ACC112 (cell line): Measurements from ENCODE around the gene POLR1H.
A peak's percentile ranks its signal among the peaks of the same experiment; 100 is the strongest.

Source experiments
- H2AFZ ChIP-seq: fragments of 200-600 bp; sonication (generic); one replicate; pipeline ENCODE4 v1.6.0; 2017; ENCODE audit warnings: antibody characterized with exemption, low read length; ENCODE audit not compliant: unreplicated experiment
- H3K27ac ChIP-seq: fragments of 200-600 bp; sonication (generic); 2 replicates; pipeline ENCODE4 v1.5.1; 2014; ENCODE audit warnings: low read depth, mild to moderate bottlenecking, antibody characterized with exemption, low read length, moderate library complexity
- H3K27me3 ChIP-seq: fragments of 200-600 bp; sonication (generic); 2 replicates; pipeline ENCODE4 v1.6.1; 2014; ENCODE audit warnings: mild to moderate bottlenecking, antibody characterized with exemption, low read length, moderate library complexity, mixed read lengths; ENCODE audit not compliant: insufficient read depth
- H3K36me3 ChIP-seq: fragments of 200-600 bp; sonication (generic); 2 replicates; pipeline ENCODE4 v1.6.1; 2016; ENCODE audit warnings: mild to moderate bottlenecking, antibody characterized with exemption, low read length, moderate library complexity, mixed read lengths; ENCODE audit not compliant: insufficient read depth
- H3K4me1 ChIP-seq: fragments of 200-600 bp; sonication (generic); one replicate; pipeline ENCODE4 v1.6.1; 2016; ENCODE audit warnings: low read length, mixed read lengths; ENCODE audit not compliant: insufficient read depth, unreplicated experiment, control insufficient read depth
- H3K4me3 ChIP-seq: fragments of 200-600 bp; sonication (generic); 2 replicates; pipeline ENCODE4 v1.5.1; 2014; ENCODE audit warnings: mild to moderate bottlenecking, low read depth, low read length
- H3K79me2 ChIP-seq: fragments of 200-600 bp; sonication (generic); one replicate; pipeline ENCODE4 v1.6.0; 2016; ENCODE audit warnings: low read length; ENCODE audit not compliant: control insufficient read depth, unreplicated experiment, insufficient read depth

POLR1H gene

GRCh38 chr6:30074331-30075093 is 13.4 kb downstream of the POLR1H start:
- Histone ChIP-seq H3K4me3 (peak overlapping the region; percentile 69), H3K4me1 (peaks cover 11% of the 10 kb centered on the region), H3K27ac (no peak overlapping the region), H3K79me2 (no peaks in the 10 kb centered on the region), H3K36me3 (no peaks in the 10 kb centered on the region), H3K27me3 (peaks cover 83% of the 10 kb centered on the region), H2AFZ (no peak overlapping the region)

GRCh38 chr6:30075094-30075789 is 14.2 kb downstream of the POLR1H start, which contains the start of gene RNF39:
RNF39 (minus strand) TSS chr6:30075769; CDS start chr6:30075585, 184 bp downstream.
- no peak within 1 kb of the TSS for H2AFZ ChIP-seq
- H3K4me1 ChIP-seq: peaks cover 18% of the 10 kb centered on the region
- H3K36me3 ChIP-seq: no peaks in the 10 kb centered on the region
- H3K27me3 ChIP-seq: peaks cover 86% of the 10 kb centered on the region
- peak within 1 kb of the TSS; percentile 69 for H3K4me3 ChIP-seq
- no peak within 1 kb of the TSS for H3K27ac ChIP-seq
- H3K79me2 ChIP-seq: no peaks in the 10 kb centered on the region

- Histone ChIP-seq H3K79me2 (no peaks in the 10 kb centered on the region), H3K4me1 (peaks cover 18% of the 10 kb centered on the region), H3K36me3 (no peaks in the 10 kb centered on the region), H3K27me3 (peaks cover 86% of the 10 kb centered on the region), H2AFZ (no peak overlapping the region), H3K4me3 (peak overlapping the region; percentile 69; the same call in 1 of the 2 replicates), H3K27ac (no peak overlapping the region)
Observed at GRCh38 chr6:30075790-30076732, 15.0 kb downstream of the POLR1H start.

GRCh38 chr6:30077218-30077617 is 16.2 kb downstream of the POLR1H start:
- H3K27me3 ChIP-seq: peaks cover 76% of the 10 kb centered on the region
- no peaks in the 10 kb centered on the region for H3K36me3 ChIP-seq
- H3K79me2 ChIP-seq: no peaks in the 10 kb centered on the region
- no peak overlapping the region for H2AFZ ChIP-seq
- H3K27ac ChIP-seq: no peak overlapping the region
- no peak overlapping the region for H3K4me3 ChIP-seq
- peaks cover 18% of the 10 kb centered on the region for H3K4me1 ChIP-seq

GRCh38 chr6:30087876-30088275 is 26.8 kb downstream of the POLR1H start:
- no peaks in the 10 kb centered on the region for H3K79me2 ChIP-seq
- H3K36me3 ChIP-seq: no peaks in the 10 kb centered on the region
- no peak overlapping the region for H3K4me3 ChIP-seq
- peaks cover 11% of the 10 kb centered on the region; the same call in 1 of the 2 replicates for H3K27me3 ChIP-seq
- H3K27ac ChIP-seq: no peak overlapping the region
- peaks cover 16% of the 10 kb centered on the region for H3K4me1 ChIP-seq
- H2AFZ ChIP-seq: no peak overlapping the region

GRCh38 chr6:30091577-30092381 is 30.7 kb downstream of the POLR1H start:
- Histone ChIP-seq H3K4me3 (no peak overlapping the region), H3K27me3 (peaks cover 11% of the 10 kb centered on the region; the same call in 1 of the 2 replicates), H3K36me3 (no peaks in the 10 kb centered on the region), H3K79me2 (no peaks in the 10 kb centered on the region), H3K4me1 (peaks cover 26% of the 10 kb centered on the region), H3K27ac (peak overlapping the region; percentile 27), H2AFZ (peak overlapping the region; percentile 12)

GRCh38 chr6:30092852-30093543 is 31.9 kb downstream of the POLR1H start:
- Histone ChIP-seq H3K79me2 (no peaks in the 10 kb centered on the region), H3K4me3 (no peak overlapping the region), H3K36me3 (no peaks in the 10 kb centered on the region), H2AFZ (no peak overlapping the region), H3K27me3 (no peaks in the 10 kb centered on the region), H3K27ac (no peak overlapping the region), H3K4me1 (peaks cover 26% of the 10 kb centered on the region)

GRCh38 chr6:30093951-30094661 is 33.0 kb downstream of the POLR1H start:
- no peak overlapping the region for H3K4me3 ChIP-seq
- peaks cover 7% of the 10 kb centered on the region; the same call in 1 of the 2 replicates for H3K27me3 ChIP-seq
- peaks cover 26% of the 10 kb centered on the region for H3K4me1 ChIP-seq

GRCh38 chr6:30096829-30097228 is 35.8 kb downstream of the POLR1H start:
- no peak overlapping the region for H3K4me3 ChIP-seq
- H3K27me3 ChIP-seq: peaks cover 16% of the 10 kb centered on the region; the same call in 1 of the 2 replicates
- no peak overlapping the region for H3K27ac ChIP-seq
- H3K79me2 ChIP-seq: no peaks in the 10 kb centered on the region
- H3K4me1 ChIP-seq: peaks cover 23% of the 10 kb centered on the region
- no peak overlapping the region for H2AFZ ChIP-seq
- no peaks in the 10 kb centered on the region for H3K36me3 ChIP-seq

More at GRCh38 chr6:30093951-30094661, 33.0 kb downstream of the POLR1H start:
- Histone ChIP-seq H3K36me3 (no peaks in the 10 kb centered on the region), H3K27ac (no peak overlapping the region), H2AFZ (no peak overlapping the region), H3K79me2 (no peaks in the 10 kb centered on the region)
